ENCODE measurements around the gene ARL2BP. TPM values are rescaled to one million over a fixed set of nuclear protein-coding genes. Genes with fewer than 3 reads are reported as not detected.

ARL2BP gene
- total RNA-seq, 1 donor from 2014 or later = 49.4 TPM

DNA sequence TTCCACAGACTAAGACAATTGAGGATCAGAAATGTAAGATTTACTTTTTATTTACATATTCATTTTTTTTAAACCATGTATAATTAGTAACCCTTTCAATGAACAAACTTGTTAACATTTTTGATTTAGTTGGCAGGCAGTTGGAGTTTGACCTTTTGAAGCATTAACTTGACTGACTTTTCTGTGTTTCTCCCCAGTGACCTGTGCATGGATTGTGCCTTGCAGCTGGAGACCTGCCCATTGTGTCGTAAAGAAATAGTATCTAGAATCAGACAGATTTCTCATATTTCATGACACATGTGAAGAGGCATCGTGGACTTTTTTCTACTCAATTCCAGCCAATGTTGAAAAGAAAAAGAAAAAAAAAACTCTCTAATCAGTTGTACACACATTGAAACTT is 6.4 kb upstream of the ARL2BP start:
- Mint-ChIP-seq H3K9me3 (no peaks in the 10 kb centered on the region), H3K27me3 (no peaks in the 10 kb centered on the region), H3K36me3 (peaks cover 30% of the 10 kb centered on the region), H3K27ac (no peak overlapping the region), H3K4me3 (no peak overlapping the region), H3K4me1 (ENCODE audit: unreplicated experiment) (no peaks in the 10 kb centered on the region)
- TF ChIP-seq, protein P1, sequence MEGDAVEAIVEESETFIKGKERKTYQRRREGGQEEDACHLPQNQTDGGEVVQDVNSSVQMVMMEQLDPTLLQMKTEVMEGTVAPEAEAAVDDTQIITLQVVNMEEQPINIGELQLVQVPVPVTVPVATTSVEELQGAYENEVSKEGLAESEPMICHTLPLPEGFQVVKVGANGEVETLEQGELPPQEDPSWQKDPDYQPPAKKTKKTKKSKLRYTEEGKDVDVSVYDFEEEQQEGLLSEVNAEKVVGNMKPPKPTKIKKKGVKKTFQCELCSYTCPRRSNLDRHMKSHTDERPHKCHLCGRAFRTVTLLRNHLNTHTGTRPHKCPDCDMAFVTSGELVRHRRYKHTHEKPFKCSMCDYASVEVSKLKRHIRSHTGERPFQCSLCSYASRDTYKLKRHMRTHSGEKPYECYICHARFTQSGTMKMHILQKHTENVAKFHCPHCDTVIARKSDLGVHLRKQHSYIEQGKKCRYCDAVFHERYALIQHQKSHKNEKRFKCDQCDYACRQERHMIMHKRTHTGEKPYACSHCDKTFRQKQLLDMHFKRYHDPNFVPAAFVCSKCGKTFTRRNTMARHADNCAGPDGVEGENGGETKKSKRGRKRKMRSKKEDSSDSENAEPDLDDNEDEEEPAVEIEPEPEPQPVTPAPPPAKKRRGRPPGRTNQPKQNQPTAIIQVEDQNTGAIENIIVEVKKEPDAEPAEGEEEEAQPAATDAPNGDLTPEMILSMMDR (conservative IDR thresholded peaks at IDR 0.05) = no peak
- DNase-seq (ENCODE audit: extremely low spot score, unreplicated experiment) = no peak

DNA sequence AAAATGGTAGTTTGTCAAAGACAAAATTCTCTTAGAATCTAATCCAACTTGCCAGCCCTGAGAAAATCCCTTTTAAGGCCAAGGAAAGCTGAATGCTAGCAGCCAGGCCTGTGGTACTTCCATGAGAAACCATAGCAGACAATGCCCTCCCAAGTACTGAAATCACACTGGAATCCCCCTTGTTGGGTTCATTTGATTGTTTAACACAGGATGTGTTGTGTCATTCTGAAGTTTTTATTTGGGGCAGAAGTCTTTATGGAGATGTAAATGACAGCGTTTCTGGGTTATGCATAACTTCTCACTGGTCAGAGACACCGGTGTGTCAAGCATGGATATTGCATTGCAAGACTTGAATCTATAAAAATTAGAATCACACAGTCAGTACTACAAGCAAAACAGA is 6.0 kb upstream of the ARL2BP start:
- no peaks in the 10 kb centered on the region for H3K27me3 Mint-ChIP-seq
- peaks cover under 1% of the 10 kb centered on the region for H3K4me1 Mint-ChIP-seq (ENCODE audit: unreplicated experiment)
- DNase-seq (ENCODE audit: extremely low spot score, unreplicated experiment) = no peak
- no peak overlapping the region for H3K4me3 Mint-ChIP-seq
- H3K9me3 Mint-ChIP-seq = no peaks in the 10 kb centered on the region
- H3K36me3 Mint-ChIP-seq = peaks cover 25% of the 10 kb centered on the region
- H3K27ac Mint-ChIP-seq = no peak overlapping the region
- TF ChIP-seq, protein P1 (conservative IDR thresholded peaks at IDR 0.05) = no peak

DNA sequence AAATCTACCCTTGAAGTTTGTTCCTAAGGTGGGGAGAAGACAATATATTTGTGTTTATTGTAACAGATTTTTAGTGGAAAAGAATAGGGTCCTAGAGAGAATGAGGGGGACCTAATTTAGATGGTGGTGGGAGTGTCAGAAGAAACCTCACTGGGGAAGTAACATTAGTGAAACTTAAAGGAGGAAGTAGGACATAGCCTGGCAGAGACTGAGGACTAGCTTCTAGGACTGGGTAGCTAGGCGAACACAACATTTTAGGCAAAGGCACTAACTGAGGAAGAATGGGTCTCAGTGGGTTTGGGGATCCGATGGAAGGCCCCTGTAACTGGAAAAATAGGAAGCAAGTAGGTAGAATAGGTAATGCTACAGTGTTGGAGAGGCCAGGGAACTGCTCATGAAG is 4.2 kb upstream of the ARL2BP start:
- no peaks in the 10 kb centered on the region for H3K27me3 Mint-ChIP-seq
- peak overlapping the region; percentile 12 for H3K4me3 Mint-ChIP-seq
- DNase-seq (ENCODE audit: extremely low spot score, unreplicated experiment) = no peak
- peaks cover 21% of the 10 kb centered on the region for H3K36me3 Mint-ChIP-seq
- H3K27ac Mint-ChIP-seq = peak overlapping the region; percentile 20
- TF ChIP-seq, protein P1 (conservative IDR thresholded peaks at IDR 0.05) = no peak
- H3K4me1 Mint-ChIP-seq (ENCODE audit: unreplicated experiment) = peaks cover 12% of the 10 kb centered on the region
- H3K9me3 Mint-ChIP-seq = no peaks in the 10 kb centered on the region

DNA sequence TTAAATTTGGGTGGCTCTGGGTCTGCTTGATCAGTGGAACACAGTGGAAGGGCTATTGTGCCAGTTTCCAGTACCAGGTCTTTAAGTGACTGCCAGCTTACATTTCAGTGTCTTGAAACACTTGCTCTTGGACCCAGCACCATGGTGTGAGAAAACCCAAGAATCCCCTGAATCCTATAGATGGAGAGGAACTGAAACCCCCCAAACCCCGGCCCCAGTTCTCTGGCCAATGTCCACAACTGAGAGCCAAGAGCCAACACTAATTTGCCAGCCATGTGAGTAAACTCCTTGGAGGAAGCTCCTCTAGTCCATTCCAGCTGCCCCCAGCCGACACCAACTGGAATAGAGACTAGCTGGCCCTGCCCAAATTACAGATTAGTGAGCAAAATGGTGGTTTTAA is 2.4 kb upstream of the ARL2BP start:
- TF ChIP-seq, protein P1 (conservative IDR thresholded peaks at IDR 0.05) = no peak
- Mint-ChIP-seq H3K9me3 (no peaks in the 10 kb centered on the region), H3K4me3 (no peak overlapping the region), H3K36me3 (peaks cover 20% of the 10 kb centered on the region), H3K27me3 (no peaks in the 10 kb centered on the region), H3K27ac (peak overlapping the region; percentile 41), H3K4me1 (ENCODE audit: unreplicated experiment) (peaks cover 15% of the 10 kb centered on the region)
- DNase-seq (ENCODE audit: extremely low spot score, unreplicated experiment) = no peak

DNA sequence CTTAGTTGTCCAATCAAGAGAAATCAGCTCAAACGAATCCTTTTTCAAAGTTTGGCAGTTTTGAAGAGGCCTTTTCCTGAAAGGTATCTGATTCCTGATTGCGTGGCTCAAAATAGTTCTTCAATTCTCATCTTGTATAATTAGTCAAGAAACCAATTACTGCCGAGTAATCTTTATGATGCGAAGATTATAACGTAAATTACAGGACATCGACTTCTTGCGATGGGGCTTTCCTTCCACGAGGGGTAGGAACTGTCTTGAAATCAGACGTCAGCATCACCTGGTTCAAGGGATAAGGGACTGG is 644 bp upstream of the ARL2BP start:
- H3K27me3 Mint-ChIP-seq = no peaks in the 10 kb centered on the region
- TF ChIP-seq, protein P1 (conservative IDR thresholded peaks at IDR 0.05) = peak; percentile 36
- H3K9me3 Mint-ChIP-seq = no peaks in the 10 kb centered on the region
- H3K27ac Mint-ChIP-seq = peak overlapping the region; percentile 97
- H3K4me3 Mint-ChIP-seq = peak overlapping the region; percentile 97
- H3K4me1 Mint-ChIP-seq (ENCODE audit: unreplicated experiment) = peaks cover 15% of the 10 kb centered on the region
- H3K36me3 Mint-ChIP-seq = peaks cover 22% of the 10 kb centered on the region
- no peak for DNase-seq (ENCODE audit: extremely low spot score, unreplicated experiment)

DNA sequence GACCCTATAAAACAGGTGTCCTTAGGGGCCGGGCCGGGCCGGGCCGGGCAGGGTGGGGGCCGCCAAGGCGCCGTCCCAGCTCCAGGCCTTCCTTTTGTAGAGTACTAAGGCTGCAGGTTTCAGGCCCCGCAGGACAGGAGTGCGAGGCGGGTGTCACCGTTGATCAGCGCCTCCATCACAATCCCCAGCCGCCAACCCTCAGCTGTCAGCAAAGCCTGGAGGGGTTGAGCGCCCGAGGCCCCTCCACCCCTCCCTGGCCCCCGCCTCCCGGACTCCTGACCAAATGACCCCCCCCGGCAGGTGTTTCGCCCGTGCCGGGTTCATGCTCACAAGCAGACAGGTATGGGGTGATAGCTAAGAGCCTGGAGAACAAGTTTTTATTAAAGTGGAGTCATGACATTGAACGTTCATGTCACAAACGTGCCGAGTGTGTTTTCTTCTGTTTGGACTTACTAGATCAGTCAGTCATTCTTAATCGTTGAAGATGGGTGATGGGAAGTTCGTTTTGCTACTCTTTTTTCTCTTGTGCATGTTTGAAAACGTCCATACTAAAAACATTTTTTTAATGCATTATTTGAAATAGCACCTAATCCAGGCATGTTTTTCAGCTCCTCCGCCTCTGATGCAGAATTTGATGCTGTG is 534 bp downstream of the ARL2BP start:
- no peaks in the 10 kb centered on the region for H3K27me3 Mint-ChIP-seq
- H3K36me3 Mint-ChIP-seq = peaks cover 23% of the 10 kb centered on the region
- peak overlapping the region; percentile 87 for H3K27ac Mint-ChIP-seq
- H3K4me3 Mint-ChIP-seq = peak overlapping the region; percentile 97
- H3K9me3 Mint-ChIP-seq = no peaks in the 10 kb centered on the region
- peaks cover 15% of the 10 kb centered on the region for H3K4me1 Mint-ChIP-seq (ENCODE audit: unreplicated experiment)
- TF ChIP-seq, protein P1 (conservative IDR thresholded peaks at IDR 0.05) = no peak
- DNase-seq (ENCODE audit: extremely low spot score, unreplicated experiment) = no peak

All from type B pancreatic cell (in vitro differentiated cells).